Measurements from ENCODE around the gene ANO1.

GRCh38 chr11:70186936-70187335 lies 108.8 kb downstream of the ANO1 start:
- TF ChIP-seq CSRNP3 (CRISPR knock-in tag; IDR thresholded peaks at IDR 0.05) (no peak), ZNF8 (CRISPR knock-in tag; IDR thresholded peaks at IDR 0.05) (no peak), GLIS3 (CRISPR knock-in tag; IDR thresholded peaks at IDR 0.05) (no peak), CREB5 (CRISPR knock-in tag; IDR thresholded peaks at IDR 0.05; ENCODE audit: low read depth) (no peak), ZFP3 (CRISPR knock-in tag; IDR thresholded peaks at IDR 0.05) (no peak), ESRRG (CRISPR knock-in tag; IDR thresholded peaks at IDR 0.05) (no peak), PATZ1 (CRISPR knock-in tag; IDR thresholded peaks at IDR 0.05; ENCODE audit: borderline replicate concordance) (no peak)

Measured in SK-N-SH treated with all-trans-retinoic acid at 6 μM for 48 hours (cell line).